Mesenchymal stem cell (in vitro differentiated cells and primary cell): ENCODE results near the gene FOXL2.

Experiments
- DNase-seq: peaks from one replicate; pipeline ENCODE4 v3.0.0-alpha.2; 2013
- H2AFZ ChIP-seq: one replicate; pipeline ENCODE4 v1.6.1; 2013; ENCODE audit warnings: low read depth, mild to moderate bottlenecking, control low read depth, inconsistent platforms, low read length, moderate library complexity
- H2AK5ac ChIP-seq: 2 replicates; pipeline ENCODE4 v1.6.1; 2013; ENCODE audit warnings: low read length, moderate library complexity, mild to moderate bottlenecking, inconsistent platforms; ENCODE audit not compliant: severe bottlenecking
- H2BK120ac ChIP-seq: one replicate; pipeline ENCODE4 v1.6.1; 2013; ENCODE audit warnings: low read depth, mild to moderate bottlenecking, inconsistent platforms, low read length, moderate library complexity
- H2BK12ac ChIP-seq, 2 experiments: one replicate each; pipeline ENCODE4 v1.6.1; 2013; ENCODE audit warnings: inconsistent platforms in 2 of 2, low read length in 2 of 2, mild to moderate bottlenecking in 2 of 2, moderate library complexity in 2 of 2, control low read depth in 1 of 2
- H2BK15ac ChIP-seq: one replicate; pipeline ENCODE4 v1.6.1; 2013; ENCODE audit warnings: mild to moderate bottlenecking, low read depth, inconsistent platforms; ENCODE audit not compliant: poor library complexity, severe bottlenecking
- H2BK5ac ChIP-seq: 2 replicates; pipeline ENCODE4 v1.6.1; 2013; ENCODE audit warnings: low read depth, mild to moderate bottlenecking, low read length, control low read depth, inconsistent platforms; ENCODE audit not compliant: poor library complexity, severe bottlenecking
- H3K14ac ChIP-seq, 2 experiments: one replicate each; pipeline ENCODE4 v1.6.1; 2013; ENCODE audit warnings: inconsistent platforms in 2 of 2, low read length in 2 of 2, control low read depth in 1 of 2, mild to moderate bottlenecking in 1 of 2, moderate library complexity in 1 of 2
- H3K18ac ChIP-seq, 2 experiments: one replicate each; pipeline ENCODE4 v1.6.1; 2013; ENCODE audit warnings: inconsistent platforms in 2 of 2, low read length in 2 of 2, control low read depth in 1 of 2, low read depth in 1 of 2, mild to moderate bottlenecking in 1 of 2
- H3K23ac ChIP-seq, 2 experiments: one replicate each; pipeline ENCODE4 v1.6.1; 2013; ENCODE audit warnings: inconsistent platforms in 2 of 2, low read length in 2 of 2, mild to moderate bottlenecking in 2 of 2, moderate library complexity in 2 of 2, control low read depth in 1 of 2
- H3K27ac ChIP-seq: 2 replicates; pipeline ENCODE4 v1.5.1; 2013; ENCODE audit warnings: mild to moderate bottlenecking, moderate library complexity, low read length, control low read depth, inconsistent platforms; ENCODE audit not compliant: poor library complexity, severe bottlenecking
- H3K27me3 ChIP-seq, 2 experiments: 2 replicates each; pipeline versions ENCODE4 v1.6.1 to v1.7.0; 2013; ENCODE audit warnings: low read length in 2 of 2, mild to moderate bottlenecking in 2 of 2, moderate library complexity in 2 of 2, control low read depth in 1 of 2, inconsistent platforms in 1 of 2; ENCODE audit not compliant: control insufficient read depth in 1 of 2, insufficient read depth in 1 of 2
- H3K36me3 ChIP-seq, 2 experiments: 2 replicates each; pipeline versions ENCODE4 v1.6.1 to v1.7.0; 2013; ENCODE audit warnings: low read length in 2 of 2, control low read depth in 1 of 2, inconsistent platforms in 1 of 2, low read depth in 1 of 2, mild to moderate bottlenecking in 1 of 2; ENCODE audit not compliant: insufficient read depth in 2 of 2, control insufficient read depth in 1 of 2
- H3K4ac ChIP-seq, 2 experiments: one replicate each; pipeline ENCODE4 v1.6.1; 2013; ENCODE audit warnings: inconsistent platforms in 2 of 2, low read length in 2 of 2, mild to moderate bottlenecking in 2 of 2, moderate library complexity in 2 of 2, control low read depth in 1 of 2, low read depth in 1 of 2
- H3K4me1 ChIP-seq: 2 replicates; pipeline ENCODE4 v1.6.1; 2013; ENCODE audit warnings: low read depth, low read length, control low read depth; ENCODE audit not compliant: control insufficient read depth, insufficient read depth
- H3K4me2 ChIP-seq: 2 replicates; pipeline ENCODE4 v1.6.1; 2013; ENCODE audit warnings: low read length, mild to moderate bottlenecking, inconsistent platforms; ENCODE audit not compliant: poor library complexity, severe bottlenecking
- H3K4me3 ChIP-seq, 2 experiments: 2 replicates each; pipeline versions ENCODE4 v1.5.1 to v1.7.0; 2013; ENCODE audit warnings: low read length in 2 of 2, mild to moderate bottlenecking in 2 of 2, control low read depth in 1 of 2, low read depth in 1 of 2; ENCODE audit not compliant: insufficient read depth in 1 of 2
- H3K79me1 ChIP-seq: replicated peaks from 2 replicates; pipeline ENCODE4 v1.6.1; 2013; ENCODE audit warnings: mild to moderate bottlenecking, control low read depth, low read length, inconsistent platforms; ENCODE audit not compliant: poor library complexity, severe bottlenecking
- H3K9ac ChIP-seq: 2 replicates; pipeline ENCODE4 v1.7.0; 2013; ENCODE audit warnings: mild to moderate bottlenecking, low read length, moderate library complexity
- H3K9me3 ChIP-seq: 2 replicates; pipeline ENCODE4 v1.7.0; 2013; ENCODE audit warnings: mild to moderate bottlenecking, low read length; ENCODE audit not compliant: control insufficient read depth
- H4K8ac ChIP-seq: one replicate; pipeline ENCODE4 v1.6.1; 2013; ENCODE audit warnings: inconsistent platforms, mild to moderate bottlenecking, low read length, moderate library complexity
- H4K91ac ChIP-seq: one replicate; pipeline ENCODE4 v1.6.1; 2013; ENCODE audit warnings: mild to moderate bottlenecking, low read length, inconsistent platforms
- WGBS: methylation state at CpG from one replicate; pipeline ENCODE4 v1.1.7; 2013; ENCODE audit warnings: mixed read lengths; 5-methylcytosine and 5-hydroxymethylcytosine counted together

FOXL2 gene

DNA sequence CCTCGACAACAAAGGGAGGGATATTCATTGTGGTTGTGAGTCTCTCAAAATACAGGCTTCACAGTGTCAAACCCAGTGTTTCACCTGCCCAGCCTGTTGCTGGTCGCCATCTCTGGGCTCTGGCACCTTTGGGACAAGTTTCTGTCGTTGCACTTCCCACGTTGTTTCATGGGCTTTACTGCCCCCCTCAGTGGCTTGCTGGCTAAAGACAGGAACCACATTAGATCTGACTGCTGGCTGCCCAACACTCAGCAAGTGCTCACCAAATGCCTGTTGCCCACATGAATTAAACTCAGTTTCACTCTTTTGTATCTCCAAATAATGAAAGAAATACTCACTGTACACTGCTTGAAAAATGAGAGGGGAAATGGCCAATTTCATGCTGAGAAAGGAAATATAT lies 27.6 kb downstream of the FOXL2 start:
- no peak overlapping the region for H4K8ac ChIP-seq
- H3K36me3 ChIP-seq = no peaks in the 10 kb centered on the region
- no peak overlapping the region for H3K18ac ChIP-seq
- H2BK12ac ChIP-seq = no peak overlapping the region
- peaks cover 17% of the 10 kb centered on the region for H3K4me1 ChIP-seq
- H4K91ac ChIP-seq = no peak overlapping the region
- no peak overlapping the region for H3K4ac ChIP-seq
- no peak overlapping the region for H3K14ac ChIP-seq
- no peaks in the 10 kb centered on the region for H3K79me1 ChIP-seq
- no peak overlapping the region for H3K23ac ChIP-seq
- H3K4me3 ChIP-seq = no peak overlapping the region
- 64% methylated on average over 4 of the region's 4 CpGs for WGBS
- H2BK15ac ChIP-seq = no peak overlapping the region
- no peaks in the 10 kb centered on the region for H3K27me3 ChIP-seq
- DNase-seq = no peak
- no peak overlapping the region for H2AFZ ChIP-seq
- H2AK5ac ChIP-seq = no peak overlapping the region
- H3K4me2 ChIP-seq = no peak overlapping the region
- H3K9ac ChIP-seq = no peak overlapping the region
- H2BK120ac ChIP-seq = no peak overlapping the region
- no peak overlapping the region for H2BK5ac ChIP-seq
- H3K27ac ChIP-seq = no peak overlapping the region
- no peaks in the 10 kb centered on the region for H3K9me3 ChIP-seq

DNA sequence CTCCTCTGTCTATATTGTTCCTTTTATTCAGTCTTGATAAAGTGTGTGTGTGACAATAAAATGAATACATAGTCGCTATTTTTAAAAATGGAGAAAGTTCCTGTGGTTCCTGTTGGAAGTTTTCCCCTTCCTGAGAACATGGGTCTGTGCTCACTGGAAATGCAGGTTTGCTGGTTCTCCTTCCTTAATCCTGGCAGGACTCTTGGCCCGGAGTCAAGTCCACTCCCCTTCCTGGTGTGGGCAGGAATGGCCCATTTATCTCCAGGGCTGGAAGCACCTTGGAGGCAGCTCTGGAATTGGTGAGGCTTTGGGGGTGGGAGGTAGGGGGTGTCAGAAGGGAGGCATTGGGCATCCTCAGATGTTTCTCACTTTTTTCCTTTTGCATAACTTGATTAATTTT lies 30.1 kb downstream of the FOXL2 start:
- no peak overlapping the region for H2BK12ac ChIP-seq
- no peak overlapping the region for H3K27ac ChIP-seq
- no peaks in the 10 kb centered on the region for H3K9me3 ChIP-seq
- no peak overlapping the region for H3K4me3 ChIP-seq
- H2AFZ ChIP-seq = no peak overlapping the region
- no peak overlapping the region for H3K23ac ChIP-seq
- peak overlapping the region; percentile 52 for H2AK5ac ChIP-seq
- H4K91ac ChIP-seq = no peak overlapping the region
- H3K4me2 ChIP-seq = no peak overlapping the region
- WGBS = 80% methylated on average over 2 of the region's 2 CpGs
- H2BK15ac ChIP-seq = no peak overlapping the region
- no peaks in the 10 kb centered on the region for H3K27me3 ChIP-seq
- H3K14ac ChIP-seq = no peak overlapping the region
- H4K8ac ChIP-seq = no peak overlapping the region
- no peak overlapping the region for H2BK120ac ChIP-seq
- no peaks in the 10 kb centered on the region for H3K79me1 ChIP-seq
- no peak for DNase-seq
- peaks cover 8% of the 10 kb centered on the region for H3K4me1 ChIP-seq
- H2BK5ac ChIP-seq = no peak overlapping the region
- H3K9ac ChIP-seq = no peak overlapping the region
- H3K18ac ChIP-seq = no peak overlapping the region
- H3K36me3 ChIP-seq = no peaks in the 10 kb centered on the region
- no peak overlapping the region for H3K4ac ChIP-seq

GRCh38 chr3:138915503-138916498 lies 31.1 kb downstream of the FOXL2 start:
- H3K4ac ChIP-seq = peak overlapping the region in 1 of 2 experiments; percentile 90

GRCh38 chr3:138914870-138915502 lies 32.0 kb downstream of the FOXL2 start:
- H3K9me3 ChIP-seq = no peaks in the 10 kb centered on the region
- no peak overlapping the region for H3K23ac ChIP-seq
- peaks cover 7% of the 10 kb centered on the region for H3K4me1 ChIP-seq
- peak; percentile 56 for DNase-seq
- H2BK120ac ChIP-seq = no peak overlapping the region
- no peaks in the 10 kb centered on the region for H3K79me1 ChIP-seq
- H3K9ac ChIP-seq = peak overlapping the region; percentile 99
- H3K36me3 ChIP-seq = no peaks in the 10 kb centered on the region
- no peaks in the 10 kb centered on the region for H3K27me3 ChIP-seq
- H2BK15ac ChIP-seq = peak overlapping the region; percentile 12
- H3K4me3 ChIP-seq = peak overlapping the region; percentile 41 to 94
- 24% methylated on average over 15 of the region's 19 CpGs for WGBS
- H3K4me2 ChIP-seq = peak overlapping the region; percentile 61
- H2BK12ac ChIP-seq = no peak overlapping the region
- no peak overlapping the region for H2BK5ac ChIP-seq
- no peak overlapping the region for H3K14ac ChIP-seq
- H3K4ac ChIP-seq = no peak overlapping the region
- H3K27ac ChIP-seq = peak overlapping the region; percentile 62
- peak overlapping the region in 1 of 2 experiments; percentile 10 for H3K18ac ChIP-seq
- H2AK5ac ChIP-seq = peak overlapping the region; percentile 16
- H4K91ac ChIP-seq = no peak overlapping the region
- no peak overlapping the region for H4K8ac ChIP-seq
- peak overlapping the region; percentile 48 for H2AFZ ChIP-seq

More at GRCh38 chr3:138915503-138916498, 31.1 kb downstream of the FOXL2 start:
- Histone ChIP-seq H2BK5ac (no peak overlapping the region), H3K18ac (peak overlapping the region in 1 of 2 experiments; percentile 94), H2AFZ (peak overlapping the region; percentile 97), H3K4me2 (peak overlapping the region; percentile 61), H4K8ac (peak overlapping the region; percentile 4), H3K27me3 (no peaks in the 10 kb centered on the region), H2BK15ac (no peak overlapping the region), H3K4me1 (peaks cover 7% of the 10 kb centered on the region), H3K9ac (peak overlapping the region; percentile 99), H2AK5ac (no peak overlapping the region), H3K36me3 (no peaks in the 10 kb centered on the region), H3K9me3 (no peaks in the 10 kb centered on the region), H3K4me3 (peak overlapping the region; percentile 62 to 94), H3K27ac (peak overlapping the region; percentile 76), H3K79me1 (no peaks in the 10 kb centered on the region), H2BK12ac (peak overlapping the region; percentile 3 to 92), H3K14ac (peak overlapping the region in 1 of 2 experiments; percentile 73), H4K91ac (no peak overlapping the region), H3K23ac (peak overlapping the region in 1 of 2 experiments; percentile 46), H2BK120ac (no peak overlapping the region)
- WGBS = 2% methylated on average over 52 of the region's 68 CpGs
- peak; percentile 87 for DNase-seq
